Activated naive CD8-positive, alpha-beta T cell treated with anti-CD3 and anti-CD28 coated beads, Interleukin-2, amount 10 ng/mL, durations not matched to agents 7 days and 5 days (primary cell): ENCODE results near the gene PBRM1. TPM values are rescaled to one million over a fixed set of nuclear protein-coding genes. Genes with fewer than 3 reads are reported as not detected.

Experiments used
- ATAC-seq: fragments of 150-1000 bp; cut with Tn5 transposase; one replicate; pipeline ENCODE4 v1.10.0; 2021; ENCODE audit warnings: low read depth, moderate library complexity
- POLR2A ChIA-PET: fragments of 350-600 bp; sonication (Branson Sonifier 250); formaldehyde crosslinking; loops from one replicate; lab custom pipeline; 2021; ENCODE audit warnings: antibody characterized with exemption; lab: Charles Lee
- DNase-seq: peaks from one replicate; pipeline ENCODE4 v3.0.0; 2021
- H3K27ac Mint-ChIP-seq: one replicate; pipeline ENCODE4 v1.8.0; 2022; ENCODE audit warnings: mild to moderate bottlenecking, mixed read lengths
- H3K27me3 Mint-ChIP-seq: one replicate; pipeline ENCODE4 v1.8.0; 2022; ENCODE audit warnings: mild to moderate bottlenecking, moderate library complexity, mixed read lengths
- H3K36me3 Mint-ChIP-seq: one replicate; pipeline ENCODE4 v1.8.0; 2021; ENCODE audit warnings: mild to moderate bottlenecking, mixed read lengths
- H3K4me1 Mint-ChIP-seq: one replicate; pipeline ENCODE4 v1.8.0; 2021; ENCODE audit warnings: mixed read lengths
- H3K4me3 Mint-ChIP-seq: one replicate; pipeline ENCODE4 v1.8.0; 2022; ENCODE audit warnings: mild to moderate bottlenecking, moderate library complexity, mixed read lengths
- H3K9me3 Mint-ChIP-seq: one replicate; pipeline ENCODE4 v1.8.0; 2021; ENCODE audit warnings: mixed read lengths
- total RNA-seq, 2 experiments: library from RNA; stranded (reverse); gene quantifications; one replicate each; pipeline ENCODE4 v1.2.3, GENCODE V29; 2021

PBRM1 gene
- total RNA-seq, 2 experiments from 2014 or later: 73.5 to 77.0 TPM

DNA sequence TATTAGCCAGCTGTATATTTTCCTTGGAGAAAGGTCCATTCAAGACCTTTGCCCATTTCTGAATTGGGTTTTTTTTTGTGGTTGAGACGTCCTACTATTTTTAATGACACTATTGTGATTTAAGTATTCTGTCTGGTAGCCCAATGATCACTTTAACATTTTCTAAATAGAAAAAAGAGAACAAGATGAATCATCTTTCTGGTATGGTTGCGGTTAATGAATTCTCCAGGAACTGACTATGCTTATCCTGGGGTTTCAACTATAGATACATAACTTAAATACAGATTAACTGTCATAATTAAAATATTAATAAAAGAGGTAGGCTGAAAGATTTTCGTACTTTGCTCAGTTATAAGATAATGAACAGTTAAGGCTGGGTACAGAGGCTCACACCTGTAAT, 51.9 kb downstream of the PBRM1 start:
- Mint-ChIP-seq H3K4me3 (no peak overlapping the region), H3K4me1 (no peaks in the 10 kb centered on the region), H3K9me3 (no peaks in the 10 kb centered on the region), H3K27ac (no peak overlapping the region), H3K27me3 (no peaks in the 10 kb centered on the region), H3K36me3 (peaks cover 17% of the 10 kb centered on the region)
- ATAC-seq (no peak), DNase-seq (no peak)
- POLR2A ChIA-PET: no interaction called here

DNA sequence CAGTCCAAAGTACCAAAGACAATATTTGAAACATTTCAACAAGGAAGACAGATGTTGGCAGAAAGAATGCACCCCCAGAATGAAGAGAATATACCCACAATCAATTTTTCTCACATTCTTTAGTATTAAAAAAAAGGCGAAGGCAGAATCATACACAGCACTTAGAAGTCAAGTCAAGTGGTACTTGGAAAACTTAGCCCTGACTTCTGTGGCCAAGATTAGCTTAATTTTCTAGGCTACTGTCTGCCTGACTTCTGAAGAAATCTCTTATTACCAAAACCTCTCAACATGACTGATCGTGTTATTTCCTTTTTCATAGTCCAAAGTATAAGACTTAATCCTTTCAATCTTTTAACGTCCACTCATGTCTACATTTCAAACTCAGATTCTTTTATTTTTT, 60.7 kb downstream of the PBRM1 start:
- POLR2A ChIA-PET: no interaction called here
- H3K27ac Mint-ChIP-seq: no peak overlapping the region
- peaks cover 42% of the 10 kb centered on the region for H3K36me3 Mint-ChIP-seq
- no peak overlapping the region for H3K4me3 Mint-ChIP-seq
- H3K27me3 Mint-ChIP-seq: no peaks in the 10 kb centered on the region
- DNase-seq: no peak
- H3K4me1 Mint-ChIP-seq: peaks cover 12% of the 10 kb centered on the region
- no peaks in the 10 kb centered on the region for H3K9me3 Mint-ChIP-seq
- ATAC-seq: no peak

GRCh38 chr3:52623234-52623792, 62.4 kb downstream of the PBRM1 start:
- H3K27ac Mint-ChIP-seq: no peak overlapping the region

DNA sequence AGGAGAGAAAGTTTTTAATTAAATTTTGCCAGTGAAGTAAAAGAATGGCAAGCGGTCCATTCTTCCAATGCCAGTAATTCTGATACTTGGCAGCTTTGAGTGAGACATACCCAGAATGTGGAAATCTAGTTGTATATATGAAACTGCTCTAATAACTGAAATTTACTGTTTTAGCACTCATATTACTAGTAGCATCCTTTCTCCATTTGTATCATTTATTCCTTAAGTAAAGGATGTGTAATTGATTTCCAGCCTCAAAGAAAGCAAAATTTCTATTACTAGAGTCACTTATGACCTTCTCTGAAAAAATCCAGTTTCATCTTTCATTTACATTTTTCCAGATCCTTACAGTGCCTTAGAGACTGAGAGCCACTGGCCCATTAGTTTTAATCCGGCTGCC, 65.1 kb downstream of the PBRM1 start:
- POLR2A ChIA-PET: no interaction called here
- no peak for DNase-seq
- ATAC-seq: no peak
- peaks cover 35% of the 10 kb centered on the region for H3K36me3 Mint-ChIP-seq
- no peak overlapping the region for H3K4me3 Mint-ChIP-seq
- peaks cover 14% of the 10 kb centered on the region for H3K4me1 Mint-ChIP-seq
- H3K9me3 Mint-ChIP-seq: no peaks in the 10 kb centered on the region
- no peak overlapping the region for H3K27ac Mint-ChIP-seq
- H3K27me3 Mint-ChIP-seq: no peaks in the 10 kb centered on the region

More at GRCh38 chr3:52623234-52623792, 62.4 kb downstream of the PBRM1 start:
- Mint-ChIP-seq H3K4me1 (peaks cover 14% of the 10 kb centered on the region), H3K9me3 (no peaks in the 10 kb centered on the region), H3K4me3 (no peak overlapping the region), H3K27me3 (no peaks in the 10 kb centered on the region), H3K36me3 (peaks cover 38% of the 10 kb centered on the region)
- POLR2A ChIA-PET: no interaction called here
- ATAC-seq (no peak), DNase-seq (no peak)

DNA sequence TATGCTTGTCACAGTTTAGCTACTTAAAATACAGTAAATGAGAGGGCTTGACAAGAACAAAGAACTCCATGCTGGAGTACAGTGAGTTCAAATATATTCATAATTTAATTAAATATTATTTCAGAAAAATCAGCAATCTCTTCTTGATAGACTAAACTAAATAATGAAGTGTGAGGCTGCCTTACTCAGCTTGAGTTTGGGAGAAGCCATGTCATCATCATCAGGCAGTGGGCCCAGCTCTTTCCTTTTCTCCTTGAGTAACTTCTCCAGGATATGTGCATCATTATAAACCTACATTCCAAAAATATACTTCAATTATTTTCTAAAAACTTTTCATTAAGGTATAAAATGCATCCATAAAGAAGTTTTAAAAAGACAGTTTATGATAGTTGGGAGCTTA, 70.5 kb downstream of the PBRM1 start:
- Mint-ChIP-seq H3K4me3 (no peak overlapping the region), H3K9me3 (no peaks in the 10 kb centered on the region), H3K36me3 (peaks cover 35% of the 10 kb centered on the region), H3K27me3 (no peaks in the 10 kb centered on the region), H3K4me1 (peaks cover 4% of the 10 kb centered on the region), H3K27ac (no peak overlapping the region)
- POLR2A ChIA-PET: interaction anchor here (0.7 kb wide), 1 partner anchor 22 kb away, joined by 3 read pairs; no protein-coding TSS in a partner anchor
- DNase-seq (no peak), ATAC-seq (no peak)

DNA sequence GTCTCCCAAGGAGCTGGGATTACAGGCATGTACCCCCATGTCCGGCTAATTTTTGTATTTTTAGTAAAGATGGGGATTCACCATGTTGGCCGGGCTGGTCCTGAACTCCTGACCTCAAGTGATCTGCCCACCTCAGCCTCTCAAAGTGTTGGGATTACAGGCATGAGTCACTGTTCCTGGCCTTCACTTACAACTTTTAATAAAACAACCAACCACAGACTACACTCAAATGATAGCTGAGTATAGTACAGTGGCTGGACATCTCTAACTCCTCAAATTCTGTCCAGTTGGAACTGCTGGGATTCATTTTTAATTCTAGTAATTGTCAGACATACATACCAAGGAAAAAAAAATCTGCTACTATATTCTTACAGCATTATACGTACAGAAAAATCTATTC, 71.0 kb downstream of the PBRM1 start:
- H3K27me3 Mint-ChIP-seq: no peaks in the 10 kb centered on the region
- H3K9me3 Mint-ChIP-seq: no peaks in the 10 kb centered on the region
- no peak overlapping the region for H3K4me3 Mint-ChIP-seq
- peaks cover 32% of the 10 kb centered on the region for H3K36me3 Mint-ChIP-seq
- DNase-seq: no peak
- no peak overlapping the region for H3K27ac Mint-ChIP-seq
- H3K4me1 Mint-ChIP-seq: no peaks in the 10 kb centered on the region
- POLR2A ChIA-PET: interaction anchor here (0.6 kb wide), 1 partner anchor 12 kb away, joined by 3 read pairs; no protein-coding TSS in a partner anchor
- no peak for ATAC-seq

GRCh38 chr3:52609316-52609815, 76.3 kb downstream of the PBRM1 start:
- H3K4me3 Mint-ChIP-seq: no peak overlapping the region
- H3K27ac Mint-ChIP-seq: no peak overlapping the region
- POLR2A ChIA-PET: no interaction called here
- peaks cover 48% of the 10 kb centered on the region for H3K36me3 Mint-ChIP-seq
- no peaks in the 10 kb centered on the region for H3K27me3 Mint-ChIP-seq
- no peak for ATAC-seq
- H3K4me1 Mint-ChIP-seq: no peaks in the 10 kb centered on the region
- H3K9me3 Mint-ChIP-seq: no peaks in the 10 kb centered on the region
- no peak for DNase-seq

- Mint-ChIP-seq H3K36me3 (peaks cover 58% of the 10 kb centered on the region), H3K9me3 (no peaks in the 10 kb centered on the region), H3K27me3 (no peaks in the 10 kb centered on the region), H3K4me1 (no peaks in the 10 kb centered on the region), H3K4me3 (no peak overlapping the region), H3K27ac (no peak overlapping the region)
- ATAC-seq: no peak
- POLR2A ChIA-PET: no interaction called here
- no peak for DNase-seq
These were observed 77.4 kb downstream of the PBRM1 start for GRCh38 chr3:52608337-52608736.

DNA sequence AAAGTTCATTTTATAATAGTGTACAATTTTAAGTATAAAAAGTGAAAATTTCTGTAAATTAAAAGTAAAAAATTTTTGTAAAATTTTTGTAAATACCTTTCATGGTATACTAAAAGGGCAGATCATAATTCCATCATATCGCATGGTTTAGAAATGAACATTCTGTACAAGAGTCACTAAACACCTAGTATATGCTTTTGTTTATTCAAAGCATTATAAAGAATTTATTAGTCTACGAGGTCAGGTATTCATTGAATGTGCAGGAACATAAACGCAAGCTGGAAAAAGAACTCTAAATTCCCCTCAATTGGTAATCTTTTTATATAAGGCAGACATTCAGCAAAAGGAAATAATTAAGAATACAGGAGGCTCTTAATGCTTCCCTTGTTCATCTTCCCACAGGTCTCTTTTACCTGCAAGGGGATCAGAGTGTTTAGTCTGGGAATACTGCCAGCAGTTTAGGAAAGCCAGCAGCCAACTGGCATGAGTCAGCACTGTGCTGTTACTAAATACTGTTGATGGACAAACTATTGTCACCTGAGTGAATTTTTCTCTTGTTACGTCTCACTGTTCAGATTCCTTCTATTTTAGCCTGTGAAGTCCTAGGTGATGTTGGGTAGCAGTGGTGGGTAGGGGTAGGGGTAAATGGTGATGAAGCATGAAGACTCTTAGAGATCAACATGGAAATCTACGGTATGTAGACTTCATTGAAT, 79.2 kb downstream of the PBRM1 start:
- POLR2A ChIA-PET: no interaction called here
- Mint-ChIP-seq H3K4me1 (no peaks in the 10 kb centered on the region), H3K4me3 (no peak overlapping the region), H3K27me3 (no peaks in the 10 kb centered on the region), H3K9me3 (peaks cover 7% of the 10 kb centered on the region), H3K27ac (no peak overlapping the region), H3K36me3 (peaks cover 68% of the 10 kb centered on the region)
- no peak for ATAC-seq
- DNase-seq: no peak

GRCh38 chr3:52600258-52600657, 85.5 kb downstream of the PBRM1 start:
- no peak overlapping the region for H3K4me3 Mint-ChIP-seq
- peaks cover 13% of the 10 kb centered on the region for H3K9me3 Mint-ChIP-seq
- no peak overlapping the region for H3K27ac Mint-ChIP-seq
- no peaks in the 10 kb centered on the region for H3K27me3 Mint-ChIP-seq
- ATAC-seq (no peak), DNase-seq (no peak)
- no peaks in the 10 kb centered on the region for H3K4me1 Mint-ChIP-seq
- H3K36me3 Mint-ChIP-seq: peaks cover 80% of the 10 kb centered on the region
- POLR2A ChIA-PET: no interaction called here

DNA sequence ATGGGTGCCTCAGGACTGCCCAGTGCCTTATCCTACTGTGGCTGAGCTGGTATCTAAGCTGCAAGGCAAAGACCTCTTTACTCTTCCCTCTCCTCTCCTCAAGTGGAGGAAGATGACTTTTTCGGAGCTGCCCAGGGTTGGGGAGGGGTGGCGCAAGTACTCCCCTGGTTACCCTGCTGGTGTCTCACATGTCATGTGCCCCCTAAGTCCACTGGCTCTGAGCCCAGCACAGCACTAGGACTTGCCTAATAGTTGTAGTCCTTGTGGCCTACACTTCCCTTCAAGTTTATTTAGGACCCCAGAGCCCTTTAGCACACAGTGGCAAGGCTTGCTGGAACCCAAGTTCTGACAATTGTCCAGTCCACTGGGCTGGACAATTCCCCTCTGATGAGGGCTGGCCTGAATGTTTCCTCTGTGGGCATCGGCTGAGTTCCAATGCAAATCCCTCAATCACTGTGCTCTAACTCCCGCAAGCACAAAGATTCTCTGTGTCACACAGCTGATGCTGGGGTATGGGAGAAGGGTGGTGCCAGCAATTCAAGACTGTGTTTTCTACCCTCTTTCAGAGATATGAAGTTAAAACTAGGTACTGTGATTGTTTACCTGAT, 89.0 kb downstream of the PBRM1 start:
- Mint-ChIP-seq H3K4me3 (no peak overlapping the region), H3K27ac (no peak overlapping the region), H3K9me3 (peaks cover 6% of the 10 kb centered on the region), H3K27me3 (no peaks in the 10 kb centered on the region), H3K36me3 (peaks cover 68% of the 10 kb centered on the region), H3K4me1 (no peaks in the 10 kb centered on the region)
- POLR2A ChIA-PET: no interaction called here
- DNase-seq (no peak), ATAC-seq (no peak)

DNA sequence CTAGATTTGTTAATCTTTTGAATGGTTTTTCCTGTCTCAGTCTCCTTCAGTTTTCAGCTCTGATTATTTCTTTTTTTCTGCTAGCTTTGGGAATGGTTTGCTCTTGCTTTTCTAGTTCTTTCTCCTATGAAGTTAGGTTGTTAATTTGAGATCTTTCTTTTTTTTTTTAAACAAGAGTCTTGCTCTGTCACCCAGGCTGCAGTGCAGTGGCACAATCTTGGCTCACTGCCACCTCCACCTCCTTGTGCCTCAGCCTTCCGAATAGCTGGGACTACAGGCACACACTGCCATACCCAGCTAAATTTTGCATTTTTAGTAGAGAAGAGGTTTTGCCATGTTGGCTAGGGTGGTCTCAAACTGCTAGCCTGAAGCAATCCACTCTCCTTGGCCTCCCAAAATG, 92.6 kb downstream of the PBRM1 start:
- peaks cover 43% of the 10 kb centered on the region for H3K36me3 Mint-ChIP-seq
- POLR2A ChIA-PET: no interaction called here
- DNase-seq (no peak), ATAC-seq (no peak)
- no peaks in the 10 kb centered on the region for H3K27me3 Mint-ChIP-seq
- no peaks in the 10 kb centered on the region for H3K9me3 Mint-ChIP-seq
- H3K4me1 Mint-ChIP-seq: no peaks in the 10 kb centered on the region
- H3K27ac Mint-ChIP-seq: no peak overlapping the region
- H3K4me3 Mint-ChIP-seq: no peak overlapping the region

DNA sequence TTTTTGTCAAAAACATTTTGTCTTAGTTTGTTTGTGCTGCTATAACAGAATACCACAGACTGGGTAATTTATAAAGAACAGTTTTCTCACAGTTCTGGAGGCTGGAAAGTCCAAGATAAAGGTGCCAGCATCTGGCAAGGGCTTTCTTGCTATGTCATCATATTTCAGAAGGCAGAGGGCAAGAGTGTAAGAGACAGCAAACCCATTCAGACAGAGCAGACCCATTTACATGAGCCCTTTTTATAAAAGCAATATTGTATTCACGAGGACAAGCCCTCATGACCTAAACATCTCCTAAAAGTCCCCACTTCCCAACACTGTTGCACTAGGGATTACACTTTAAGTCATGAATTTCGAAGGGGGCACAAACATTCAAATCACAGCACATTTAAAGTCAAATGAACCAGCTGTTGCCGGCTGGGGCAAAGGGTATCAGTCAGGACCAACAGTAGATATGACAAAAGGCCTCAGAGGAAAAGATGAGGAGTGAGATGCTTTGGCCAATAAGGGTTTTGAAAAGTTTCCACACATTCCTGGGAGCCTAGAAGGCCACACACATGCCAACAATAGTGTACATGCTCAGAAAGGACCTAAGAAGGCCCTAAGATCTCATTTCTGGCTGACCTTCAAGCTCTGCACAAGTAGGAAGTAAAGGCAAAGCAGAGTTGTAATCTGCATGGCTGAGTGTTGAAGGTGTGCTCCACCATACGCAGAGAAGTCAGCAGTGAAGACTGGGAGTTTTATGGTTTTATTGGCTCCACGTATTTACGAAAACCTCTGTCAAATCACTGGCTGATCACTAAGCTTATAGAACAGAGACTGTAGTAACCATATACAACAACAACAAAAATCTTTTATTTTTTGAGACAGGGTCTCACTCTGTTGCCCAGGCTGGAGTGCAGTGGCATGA, 111.4 kb downstream of the PBRM1 start:
- ATAC-seq (no peak), DNase-seq (no peak)
- Mint-ChIP-seq H3K27me3 (no peaks in the 10 kb centered on the region), H3K4me1 (peaks cover 3% of the 10 kb centered on the region), H3K27ac (no peak overlapping the region), H3K36me3 (peaks cover 39% of the 10 kb centered on the region), H3K9me3 (no peaks in the 10 kb centered on the region), H3K4me3 (no peak overlapping the region)
- POLR2A ChIA-PET: no interaction called here
